HG02588 (cell line): Measurements from ENCODE around the gene PSME3IP1.
A peak's percentile ranks its signal among the peaks of the same experiment; 100 is the strongest.
"Not testable (repeated sequence)": the region's sequence is repeated elsewhere in the genome, so short reads cannot be mapped to it uniquely, and the experiment has no call there.

Experiments used
- ATAC-seq: cut with Tn5 transposase; IDR thresholded peaks from one replicate; pipeline ENCODE4 v1.9.1; 2021; ENCODE audit warnings: mild to moderate bottlenecking, moderate library complexity; ENCODE audit not compliant: unreplicated experiment

Gene PSME3IP1

GRCh38 chr16:57185945-57186871 lies at the start of gene PSME3IP1, which contains the start of gene RSPRY1:
Gene PSME3IP1 (minus strand): TSS chr16:57186039. CDS start chr16:57173854, 12,185 bp downstream.
Gene RSPRY1 (plus strand): TSS chr16:57186329. CDS start chr16:57204659, 18,330 bp downstream.
- peak; percentile 80 for ATAC-seq

- no peak for ATAC-seq
Measured at GRCh38 chr16:57235128-57236021, 49.5 kb upstream of the PSME3IP1 start.

GRCh38 chr16:57234707-57235092 lies 48.9 kb upstream of the PSME3IP1 start:
- ATAC-seq: no peak

GRCh38 chr16:57233944-57234706 lies 48.3 kb upstream of the PSME3IP1 start:
- ATAC-seq: no peak

- ATAC-seq: no peak
Measured at GRCh38 chr16:57231821-57232350, 46.0 kb upstream of the PSME3IP1 start.

- no peak for ATAC-seq
Measured at GRCh38 chr16:57229079-57229478, 43.2 kb upstream of the PSME3IP1 start.

- no peak for ATAC-seq
Measured at GRCh38 chr16:57226701-57227621, 41.1 kb upstream of the PSME3IP1 start.

- ATAC-seq: no peak
Measured at GRCh38 chr16:57225978-57226377, 40.1 kb upstream of the PSME3IP1 start.

- no peak for ATAC-seq
Measured at GRCh38 chr16:57224651-57225335, 39.0 kb upstream of the PSME3IP1 start.

- ATAC-seq: no peak
Measured at GRCh38 chr16:57223057-57223456, 37.2 kb upstream of the PSME3IP1 start.

- ATAC-seq: no peak
Measured at GRCh38 chr16:57216968-57217367, 31.1 kb upstream of the PSME3IP1 start.

GRCh38 chr16:57213462-57213861 lies 27.6 kb upstream of the PSME3IP1 start:
- ATAC-seq: no peak

- no peak for ATAC-seq
Measured at GRCh38 chr16:57209780-57210179, 23.9 kb upstream of the PSME3IP1 start.

GRCh38 chr16:57208926-57209325 lies 23.1 kb upstream of the PSME3IP1 start:
- ATAC-seq: no peak

- no peak for ATAC-seq
Measured at GRCh38 chr16:57204675-57205074, 18.8 kb upstream of the PSME3IP1 start.

GRCh38 chr16:57203451-57203850 lies 17.6 kb upstream of the PSME3IP1 start:
- ATAC-seq: no peak

GRCh38 chr16:57202095-57202886 lies 16.5 kb upstream of the PSME3IP1 start:
- ATAC-seq: no peak

- ATAC-seq: not testable (repeated sequence)
Measured at GRCh38 chr16:57200926-57201325, 15.1 kb upstream of the PSME3IP1 start.
